Activated CD4-positive, alpha-beta T cell treated with anti-CD3 and anti-CD28 coated beads, Interleukin-2, amount 10 ng/mL, durations not matched to agents 7 days and 5 days (primary cell): ENCODE results near the gene IGFBP3. TPM values are rescaled to one million over a fixed set of nuclear protein-coding genes. Genes with fewer than 3 reads are reported as not detected.

Experiments used
- CTCF ChIA-PET: fragments of 350-600 bp; sonication (Branson Sonifier 250); formaldehyde crosslinking; loops from one replicate; lab custom pipeline; 2021; ENCODE audit warnings: antibody characterized with exemption; lab: Charles Lee
- POLR2A ChIA-PET: fragments of 350-600 bp; sonication (Branson Sonifier 250); formaldehyde crosslinking; loops from one replicate; lab custom pipeline; 2021; ENCODE audit warnings: antibody characterized with exemption; lab: Charles Lee
- DNase-seq: peaks from one replicate; pipeline ENCODE4 v3.0.0-alpha.2; 2020
- H3K27ac Mint-ChIP-seq: one replicate; pipeline ENCODE4 v1.8.0; 2021; ENCODE audit warnings: mild to moderate bottlenecking, moderate library complexity, mixed read lengths
- H3K27me3 Mint-ChIP-seq: one replicate; pipeline ENCODE4 v1.8.0; 2021; ENCODE audit warnings: mixed read lengths
- H3K36me3 Mint-ChIP-seq: one replicate; pipeline ENCODE4 v1.8.0; 2021; ENCODE audit warnings: low read depth, mixed read lengths
- H3K4me1 Mint-ChIP-seq: one replicate; pipeline ENCODE4 v1.8.0; 2021; ENCODE audit warnings: mixed read lengths
- H3K4me3 Mint-ChIP-seq: one replicate; pipeline ENCODE4 v1.8.0; 2021; ENCODE audit warnings: mild to moderate bottlenecking, moderate library complexity, mixed read lengths
- H3K9me3 Mint-ChIP-seq: one replicate; pipeline ENCODE4 v1.8.0; 2021; ENCODE audit warnings: mixed read lengths
- total RNA-seq, 2 experiments: library from RNA; stranded (reverse); gene quantifications; one replicate each; pipeline ENCODE4 v1.2.3, GENCODE V29; 2021

IGFBP3 gene
- total RNA-seq, 2 experiments from 2014 or later: 4.0 to 4.1 TPM

DNA sequence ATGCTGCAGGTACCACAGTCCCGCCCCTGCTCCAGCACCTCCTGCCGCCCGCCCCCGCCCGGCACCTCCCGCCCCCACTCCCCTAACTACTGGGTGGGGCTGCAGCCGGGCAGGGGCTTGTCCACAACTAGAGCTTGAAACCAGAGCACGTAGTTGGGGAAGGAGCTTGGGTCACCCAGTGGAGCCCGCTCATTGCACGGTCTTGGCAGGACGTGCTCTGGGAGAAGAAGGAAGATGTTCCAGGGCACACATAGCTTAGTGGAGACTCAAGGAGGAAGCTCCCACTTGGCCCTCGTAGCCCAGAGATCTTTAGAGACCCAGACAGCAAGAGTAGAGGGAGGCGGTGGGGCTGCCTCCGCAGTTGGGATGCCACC lies 32.1 kb downstream of the IGFBP3 start:
- Mint-ChIP-seq H3K27ac (no peak overlapping the region), H3K4me1 (no peaks in the 10 kb centered on the region), H3K9me3 (no peaks in the 10 kb centered on the region), H3K36me3 (no peaks in the 10 kb centered on the region), H3K27me3 (peaks cover 51% of the 10 kb centered on the region), H3K4me3 (no peak overlapping the region)
- POLR2A ChIA-PET: no interaction called here
- CTCF ChIA-PET: no interaction called here
- DNase-seq: no peak

DNA sequence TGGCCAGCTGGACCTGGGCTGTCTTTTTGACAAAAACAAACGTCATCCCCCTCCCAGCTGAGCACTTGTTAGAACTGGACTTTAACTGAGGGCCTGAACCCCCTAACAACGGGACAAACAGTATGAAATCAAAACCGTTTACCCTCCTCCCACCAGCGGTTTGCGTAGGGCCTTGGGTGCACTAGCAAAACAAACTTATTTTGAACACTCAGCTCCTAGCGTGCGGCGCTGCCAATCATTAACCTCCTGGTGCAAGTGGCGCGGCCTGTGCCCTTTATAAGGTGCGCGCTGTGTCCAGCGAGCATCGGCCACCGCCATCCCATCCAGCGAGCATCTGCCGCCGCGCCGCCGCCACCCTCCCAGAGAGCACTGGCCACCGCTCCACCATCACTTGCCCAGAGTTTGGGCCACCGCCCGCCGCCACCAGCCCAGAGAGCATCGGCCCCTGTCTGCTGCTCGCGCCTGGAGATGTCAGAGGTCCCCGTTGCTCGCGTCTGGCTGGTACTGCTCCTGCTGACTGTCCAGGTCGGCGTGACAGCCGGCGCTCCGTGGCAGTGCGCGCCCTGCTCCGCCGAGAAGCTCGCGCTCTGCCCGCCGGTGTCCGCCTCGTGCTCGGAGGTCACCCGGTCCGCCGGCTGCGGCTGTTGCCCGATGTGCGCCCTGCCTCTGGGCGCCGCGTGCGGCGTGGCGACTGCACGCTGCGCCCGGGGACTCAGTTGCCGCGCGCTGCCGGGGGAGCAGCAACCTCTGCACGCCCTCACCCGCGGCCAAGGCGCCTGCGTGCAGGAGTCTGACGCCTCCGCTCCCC lies 32.7 kb downstream of the IGFBP3 start, which contains the start of gene IGFBP1:
Gene IGFBP1, plus strand, starts transcription at position 304 of the 808 bp plus-strand sequence. Its CDS starts 165 bp downstream, at position 469.
- CTCF ChIA-PET: no interaction called here
- Mint-ChIP-seq H3K9me3 (no peaks in the 10 kb centered on the region), H3K36me3 (no peaks in the 10 kb centered on the region)

DNA sequence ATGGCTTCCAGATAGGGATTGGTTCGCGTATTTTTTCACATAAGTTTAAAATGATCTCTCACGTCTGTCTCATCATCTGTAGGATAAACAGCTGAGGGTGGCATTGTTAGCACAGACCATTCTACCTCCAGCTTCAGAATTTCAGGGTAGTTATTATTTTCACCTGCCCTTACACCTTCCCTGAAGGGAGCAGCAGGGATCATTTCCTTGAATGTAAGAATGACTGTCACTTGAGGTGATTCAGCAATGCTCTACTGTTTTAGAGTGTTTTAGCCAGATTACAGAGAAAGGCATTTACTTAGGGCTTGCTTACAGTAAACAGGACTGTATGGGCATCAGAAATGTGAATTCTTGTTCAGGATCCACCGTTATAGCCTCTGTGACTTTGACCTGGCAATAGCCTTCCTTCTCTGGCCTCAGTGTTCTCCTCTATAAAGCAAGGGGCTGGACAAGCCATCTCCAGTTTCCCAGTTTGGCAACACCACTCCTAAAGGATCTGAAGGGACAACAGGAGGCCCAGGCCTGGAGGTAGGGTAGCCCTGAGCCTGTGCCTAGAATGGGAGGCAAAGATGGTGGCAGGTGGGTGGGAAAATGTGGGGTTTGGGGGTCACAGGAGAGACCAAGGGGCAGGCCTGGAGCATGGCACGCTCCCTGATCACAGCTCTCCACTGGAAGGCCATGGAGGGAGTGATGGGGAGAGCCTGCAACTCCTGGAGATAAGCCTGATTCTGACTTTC lies 34.0 kb downstream of the IGFBP3 start:
- no peaks in the 10 kb centered on the region for H3K4me1 Mint-ChIP-seq
- ChIA-PET POLR2A (no interaction called here), CTCF (no interaction called here)
- no peaks in the 10 kb centered on the region for H3K36me3 Mint-ChIP-seq
- DNase-seq: no peak
- H3K27ac Mint-ChIP-seq: no peak overlapping the region
- no peak overlapping the region for H3K4me3 Mint-ChIP-seq
- H3K27me3 Mint-ChIP-seq: peaks cover 44% of the 10 kb centered on the region
- no peaks in the 10 kb centered on the region for H3K9me3 Mint-ChIP-seq

More for the DNA sequence above, 32.7 kb downstream of the IGFBP3 start, which contains the start of gene IGFBP1:
- Mint-ChIP-seq H3K27ac (no peak within 1 kb of the TSS), H3K27me3 (peaks cover 48% of the 10 kb centered on the region), H3K4me1 (no peaks in the 10 kb centered on the region), H3K4me3 (peak within 1 kb of the TSS; percentile 45)
- DNase-seq: no peak
- POLR2A ChIA-PET: no interaction called here

DNA sequence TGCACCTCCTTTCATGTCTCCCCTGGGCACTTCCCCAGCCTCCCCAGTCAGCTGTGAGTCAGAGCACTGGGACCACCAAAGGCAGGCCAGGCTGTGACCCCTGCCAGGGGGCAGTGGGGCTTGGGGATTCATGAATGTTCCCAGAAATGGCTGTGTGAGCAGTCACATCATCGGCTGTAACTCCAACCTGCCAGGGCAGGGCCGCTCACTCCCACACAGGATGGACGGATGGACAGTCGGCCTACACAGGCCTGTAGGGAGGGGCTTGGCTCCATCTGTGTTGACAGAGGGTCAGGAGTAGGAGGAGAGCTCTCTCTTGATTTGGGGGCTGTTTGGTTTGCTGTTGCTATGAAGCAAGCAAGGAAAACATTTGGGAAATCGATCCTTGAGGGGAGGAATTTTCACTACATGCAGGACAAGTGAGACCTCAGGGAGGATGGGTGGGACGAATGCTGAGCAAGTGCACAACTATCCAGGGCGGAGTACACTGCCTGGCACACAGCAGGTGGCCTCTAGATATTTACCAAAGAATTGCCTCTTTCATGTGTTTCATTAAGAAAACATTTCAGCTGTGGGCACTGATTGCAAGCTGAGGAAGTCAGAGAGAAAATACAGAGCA lies 35.7 kb downstream of the IGFBP3 start:
- Mint-ChIP-seq H3K4me3 (no peak overlapping the region), H3K27me3 (peaks cover 36% of the 10 kb centered on the region), H3K36me3 (no peaks in the 10 kb centered on the region), H3K4me1 (no peaks in the 10 kb centered on the region), H3K9me3 (no peaks in the 10 kb centered on the region), H3K27ac (no peak overlapping the region)
- DNase-seq: no peak
- ChIA-PET POLR2A (no interaction called here), CTCF (no interaction called here)

DNA sequence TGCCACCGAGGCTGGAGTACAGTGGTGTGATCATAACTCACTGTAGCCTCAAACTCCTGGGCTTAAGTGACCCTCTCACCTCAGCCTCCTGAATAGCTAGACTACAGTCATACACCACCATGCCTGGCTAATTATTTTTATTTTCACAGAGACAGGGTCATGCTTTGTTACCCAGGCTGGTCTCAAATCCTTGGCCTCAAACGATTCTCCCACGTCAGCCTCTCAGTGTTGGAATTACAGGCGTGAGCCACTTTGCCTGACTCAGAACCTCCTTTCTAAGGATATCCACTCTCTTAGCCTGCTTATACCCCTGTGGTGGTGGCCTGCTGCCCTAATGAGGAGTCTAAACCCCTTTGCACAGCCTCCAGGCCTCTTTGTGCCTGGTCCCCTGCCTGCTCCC lies 36.9 kb downstream of the IGFBP3 start:
- Mint-ChIP-seq H3K9me3 (no peaks in the 10 kb centered on the region), H3K4me3 (no peak overlapping the region), H3K27me3 (peaks cover 26% of the 10 kb centered on the region), H3K27ac (no peak overlapping the region), H3K36me3 (no peaks in the 10 kb centered on the region), H3K4me1 (no peaks in the 10 kb centered on the region)
- POLR2A ChIA-PET: no interaction called here
- CTCF ChIA-PET: no interaction called here
- DNase-seq: no peak

DNA sequence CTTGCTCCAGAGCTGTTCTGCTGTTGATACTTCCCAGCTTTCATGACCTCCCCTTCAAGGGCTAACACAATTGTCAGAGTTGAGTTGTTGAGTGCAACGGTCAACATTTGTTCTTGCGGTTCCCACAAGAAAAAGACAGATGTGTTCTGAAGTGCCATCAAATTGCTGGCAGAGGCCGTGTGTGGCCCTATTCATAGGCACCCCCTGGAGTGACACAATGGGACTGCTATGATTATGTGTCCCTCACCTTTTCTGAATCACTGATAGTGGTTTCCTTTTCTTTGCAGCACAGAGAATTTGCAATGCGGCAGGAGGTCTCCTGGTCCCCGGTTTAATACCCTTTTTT lies 38.6 kb downstream of the IGFBP3 start:
- Mint-ChIP-seq H3K36me3 (no peaks in the 10 kb centered on the region), H3K9me3 (no peaks in the 10 kb centered on the region), H3K27me3 (peaks cover 13% of the 10 kb centered on the region), H3K4me1 (no peaks in the 10 kb centered on the region), H3K4me3 (no peak overlapping the region), H3K27ac (no peak overlapping the region)
- ChIA-PET POLR2A (no interaction called here), CTCF (no interaction called here)
- DNase-seq: no peak

DNA sequence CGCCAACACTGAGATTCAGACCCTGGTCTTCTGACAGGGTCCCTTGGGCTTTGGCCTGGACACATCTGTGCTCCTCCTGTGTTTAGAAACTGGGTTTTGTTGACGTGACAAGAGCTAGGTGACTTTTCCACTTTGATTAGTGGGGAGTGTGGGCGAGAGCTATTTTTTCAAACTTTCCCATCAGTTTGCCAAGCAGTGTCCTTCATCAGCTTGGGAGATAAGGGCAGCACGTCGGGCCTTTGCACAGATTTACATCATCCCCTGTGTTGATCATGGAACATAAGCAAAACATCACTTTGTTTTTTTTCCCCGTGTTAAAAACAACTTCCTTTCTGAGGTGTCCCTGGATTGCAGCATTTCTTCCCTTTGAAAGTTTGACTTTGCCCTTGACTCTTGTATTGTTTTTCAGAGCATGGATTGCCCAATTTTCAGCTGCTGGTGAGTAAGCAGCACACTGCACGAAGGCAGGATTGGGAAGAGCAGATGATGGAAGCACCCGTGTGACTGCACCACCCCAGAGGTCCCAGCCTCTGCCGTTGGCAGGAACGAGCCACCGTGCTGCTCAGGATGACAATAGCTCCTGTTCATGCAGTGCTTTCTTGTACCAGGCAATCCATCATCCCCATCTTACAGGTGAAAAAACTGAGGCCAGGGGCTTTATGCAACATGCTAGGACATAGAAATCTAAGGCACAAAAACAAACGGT lies 39.2 kb downstream of the IGFBP3 start:
- DNase-seq: no peak
- Mint-ChIP-seq H3K4me3 (no peak overlapping the region), H3K27me3 (peaks cover 8% of the 10 kb centered on the region), H3K27ac (no peak overlapping the region), H3K9me3 (no peaks in the 10 kb centered on the region), H3K36me3 (no peaks in the 10 kb centered on the region), H3K4me1 (no peaks in the 10 kb centered on the region)
- ChIA-PET CTCF (no interaction called here), POLR2A (no interaction called here)

DNA sequence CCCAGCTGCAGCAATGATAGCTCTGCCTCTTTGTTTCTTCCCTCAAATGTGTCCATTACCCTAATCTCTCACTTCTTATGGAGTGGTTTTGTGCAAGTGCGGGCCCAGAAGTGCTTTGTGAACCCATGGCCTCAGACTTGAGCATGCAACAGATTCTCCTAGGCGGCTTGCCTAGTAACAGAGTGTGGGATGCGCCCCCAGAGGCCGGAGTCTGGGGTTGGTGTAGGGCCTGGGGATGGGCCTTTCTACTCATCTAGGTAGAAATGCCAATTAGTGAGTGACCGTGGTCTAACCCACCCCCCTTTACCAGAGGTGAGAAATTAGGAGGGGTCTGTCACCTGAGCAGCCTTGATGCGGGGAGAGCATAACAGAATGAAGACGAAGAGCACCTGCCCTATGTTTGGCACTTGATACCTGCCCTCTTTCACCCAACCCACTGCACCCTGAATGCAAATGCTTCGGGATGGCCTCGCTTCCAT lies 39.8 kb downstream of the IGFBP3 start:
- Mint-ChIP-seq H3K27me3 (peaks cover 3% of the 10 kb centered on the region), H3K4me3 (no peak overlapping the region), H3K4me1 (no peaks in the 10 kb centered on the region), H3K36me3 (no peaks in the 10 kb centered on the region), H3K27ac (no peak overlapping the region), H3K9me3 (no peaks in the 10 kb centered on the region)
- POLR2A ChIA-PET: no interaction called here
- DNase-seq: no peak
- CTCF ChIA-PET: no interaction called here

DNA sequence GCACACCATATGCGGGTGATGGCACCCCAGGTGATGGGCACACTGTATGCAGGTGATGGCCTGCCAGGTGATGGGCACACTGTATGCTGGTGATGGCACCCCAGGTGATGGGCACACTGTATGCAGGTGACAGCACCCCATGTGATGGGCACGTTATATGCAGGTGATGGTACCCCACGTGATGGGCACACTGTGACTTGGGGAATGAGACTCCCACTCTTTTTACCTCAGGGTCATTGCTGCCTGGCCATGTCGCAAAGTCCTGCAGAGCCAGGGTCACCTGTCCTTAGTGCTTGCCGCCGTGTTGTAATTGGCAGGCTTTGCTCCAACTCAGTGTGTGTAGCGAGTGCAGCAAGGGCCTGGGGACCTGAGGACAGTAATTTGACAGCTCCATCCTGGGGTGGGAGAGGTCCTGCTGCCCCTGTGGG lies 40.6 kb downstream of the IGFBP3 start:
- peaks cover 3% of the 10 kb centered on the region for H3K27me3 Mint-ChIP-seq
- no peak overlapping the region for H3K27ac Mint-ChIP-seq
- ChIA-PET CTCF (no interaction called here), POLR2A (no interaction called here)
- no peak overlapping the region for H3K4me3 Mint-ChIP-seq
- no peaks in the 10 kb centered on the region for H3K9me3 Mint-ChIP-seq
- no peaks in the 10 kb centered on the region for H3K36me3 Mint-ChIP-seq
- DNase-seq: no peak
- H3K4me1 Mint-ChIP-seq: no peaks in the 10 kb centered on the region

DNA sequence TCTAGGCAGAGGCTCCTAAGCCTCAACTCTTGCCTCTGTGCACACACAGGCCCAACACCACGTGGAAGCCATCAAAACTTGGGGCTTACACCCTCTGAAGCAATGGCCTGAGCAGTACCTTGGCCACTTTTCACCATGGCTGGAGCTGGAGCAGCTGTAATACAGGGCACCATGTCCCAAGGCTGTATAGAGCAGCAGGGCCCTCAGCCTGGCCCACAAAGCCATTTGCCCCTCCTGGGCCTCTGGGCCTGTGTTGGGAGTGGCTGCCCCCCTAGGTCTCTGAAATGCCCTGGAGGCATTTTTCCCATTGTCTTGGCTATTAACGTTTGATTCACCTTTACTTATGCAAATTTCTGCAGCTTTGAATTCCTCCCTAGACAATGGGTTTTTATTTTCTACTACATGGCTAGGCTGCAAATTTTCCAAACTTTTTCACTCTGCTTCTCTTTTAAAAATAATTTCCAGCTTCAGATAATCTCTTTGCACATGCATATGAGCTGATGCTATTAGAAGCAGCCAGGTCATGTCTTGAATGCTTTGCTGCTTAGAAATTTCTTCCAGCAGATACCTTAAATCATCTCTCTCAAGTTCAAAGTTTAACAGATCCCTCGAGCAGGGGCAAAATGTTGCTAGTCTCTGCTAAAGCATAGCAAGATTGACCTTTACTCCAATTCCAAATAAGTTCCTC lies 42.5 kb downstream of the IGFBP3 start:
- Mint-ChIP-seq H3K27me3 (peaks cover 3% of the 10 kb centered on the region), H3K9me3 (no peaks in the 10 kb centered on the region), H3K36me3 (no peaks in the 10 kb centered on the region), H3K4me1 (no peaks in the 10 kb centered on the region), H3K4me3 (no peak overlapping the region), H3K27ac (no peak overlapping the region)
- CTCF ChIA-PET: no interaction called here
- POLR2A ChIA-PET: no interaction called here
- no peak for DNase-seq

DNA sequence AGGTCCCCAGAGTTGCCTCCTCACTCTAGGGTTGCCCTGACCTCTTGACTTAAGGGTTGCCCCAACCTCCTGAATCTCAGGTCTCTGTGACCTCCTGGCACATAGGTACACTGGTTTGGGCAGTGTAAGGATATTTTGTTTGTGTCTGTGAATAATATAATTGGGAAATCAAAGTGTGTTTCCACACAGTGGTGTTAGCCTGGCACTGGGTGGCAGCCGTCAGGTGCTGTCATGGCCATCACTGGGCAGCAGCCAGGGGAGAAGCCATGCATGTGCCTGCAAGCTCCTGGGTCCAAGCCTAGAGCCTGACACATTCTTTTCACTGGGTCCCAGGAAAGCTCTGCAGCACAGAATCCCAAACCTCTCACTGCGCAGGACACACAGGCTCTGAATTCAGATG lies 44.6 kb downstream of the IGFBP3 start:
- ChIA-PET CTCF (no interaction called here), POLR2A (no interaction called here)
- Mint-ChIP-seq H3K36me3 (no peaks in the 10 kb centered on the region), H3K4me1 (no peaks in the 10 kb centered on the region), H3K9me3 (no peaks in the 10 kb centered on the region), H3K27ac (no peak overlapping the region), H3K4me3 (no peak overlapping the region), H3K27me3 (peaks cover 3% of the 10 kb centered on the region)
- DNase-seq: no peak

DNA sequence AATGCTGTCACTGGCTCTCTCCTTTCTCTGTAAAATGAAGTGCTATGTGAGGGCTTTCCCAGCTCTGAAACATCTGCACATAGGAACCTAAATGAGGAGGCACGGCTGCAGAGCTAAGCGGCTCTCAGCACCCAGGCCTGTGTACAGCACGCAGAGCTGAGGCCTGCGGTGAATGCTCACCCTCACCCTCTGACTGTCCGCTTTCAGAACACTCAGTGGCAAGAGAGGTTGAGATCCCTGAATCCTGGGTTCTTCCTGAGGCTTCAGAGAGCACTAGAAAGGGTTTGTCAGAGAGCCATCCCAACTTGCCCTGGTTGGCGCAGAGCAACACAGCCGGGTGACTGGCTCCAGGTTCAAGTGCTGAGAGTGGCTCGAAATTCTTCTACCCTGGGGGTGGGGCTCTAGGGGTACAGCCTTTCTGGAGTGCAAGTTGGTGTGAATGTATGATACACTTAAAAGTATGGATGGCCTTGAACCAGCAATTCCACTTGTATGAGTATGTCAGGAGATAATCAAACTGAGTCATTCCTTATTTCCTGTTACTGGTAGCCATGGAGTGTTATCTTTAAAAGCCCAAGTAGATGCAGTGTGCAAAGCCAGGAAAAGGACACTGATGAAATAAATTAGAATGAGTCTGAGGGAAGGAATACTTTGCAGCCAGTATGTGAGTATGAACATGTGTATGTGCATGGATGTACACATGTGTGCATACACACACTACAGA lies 46.5 kb downstream of the IGFBP3 start:
- no peak overlapping the region for H3K27ac Mint-ChIP-seq
- no peaks in the 10 kb centered on the region for H3K9me3 Mint-ChIP-seq
- POLR2A ChIA-PET: no interaction called here
- no peak for DNase-seq
- no peaks in the 10 kb centered on the region for H3K36me3 Mint-ChIP-seq
- no peaks in the 10 kb centered on the region for H3K4me1 Mint-ChIP-seq
- H3K27me3 Mint-ChIP-seq: peaks cover 7% of the 10 kb centered on the region
- H3K4me3 Mint-ChIP-seq: no peak overlapping the region
- CTCF ChIA-PET: no interaction called here
